NCI-H146 treated with DMSO at 0.1 percent for 48 hours (cell line): ENCODE measurements around the gene NEFH.

Experiments used
- DNase-seq: peaks from one replicate; lab custom pipeline; 2025; ENCODE audit not compliant: unreplicated experiment; lab: John Stamatoyannopoulos, UW

Gene NEFH

GRCh38 chr22:29493636-29494035 is 13.6 kb downstream of the NEFH start:
- no peak for DNase-seq

GRCh38 chr22:29499852-29500251 is 19.8 kb downstream of the NEFH start:
- DNase-seq, result no peak

- DNase-seq, result no peak
These were observed 23.9 kb downstream of the NEFH start for GRCh38 chr22:29503811-29504372.

DNA sequence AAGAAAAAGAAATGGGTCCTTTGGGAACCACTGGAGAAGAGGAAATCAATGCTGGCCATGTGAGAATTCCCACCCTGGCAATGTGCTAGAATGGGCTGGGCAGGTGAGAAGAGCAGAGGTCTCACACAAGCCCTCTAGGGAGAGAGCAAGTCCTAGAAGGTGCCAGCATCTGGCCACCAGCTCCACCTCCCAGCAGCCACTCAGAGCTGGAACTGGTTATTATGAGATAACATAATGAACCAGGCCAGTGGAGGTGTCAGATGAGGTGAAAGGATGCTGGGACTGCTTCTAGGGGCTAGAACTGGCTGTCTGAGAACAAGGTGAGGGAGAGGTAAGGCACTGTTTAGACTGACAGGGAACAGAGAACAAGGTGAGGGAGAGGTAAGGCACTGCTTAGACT is 29.3 kb downstream of the NEFH start:
- DNase-seq, result no peak

DNA sequence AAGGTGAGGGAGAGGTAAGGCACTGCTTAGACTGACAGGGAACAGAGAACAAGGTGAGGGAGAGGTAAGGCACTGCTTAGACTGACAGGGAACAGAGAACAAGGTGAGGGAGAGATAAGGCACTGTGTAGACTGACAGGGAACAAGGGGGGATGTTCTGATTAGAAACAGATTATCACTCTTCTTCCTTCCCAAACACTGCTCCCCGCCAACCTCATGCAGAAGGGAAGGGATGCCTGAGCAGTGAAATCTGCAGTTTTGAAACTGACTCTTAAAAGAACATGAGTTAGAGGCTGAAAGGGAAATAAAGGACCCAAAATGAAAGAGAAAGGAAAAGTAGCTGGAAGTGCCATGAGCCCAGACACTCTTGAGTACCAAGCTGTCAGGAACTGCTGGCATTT is 29.8 kb downstream of the NEFH start:
- no peak for DNase-seq

DNA sequence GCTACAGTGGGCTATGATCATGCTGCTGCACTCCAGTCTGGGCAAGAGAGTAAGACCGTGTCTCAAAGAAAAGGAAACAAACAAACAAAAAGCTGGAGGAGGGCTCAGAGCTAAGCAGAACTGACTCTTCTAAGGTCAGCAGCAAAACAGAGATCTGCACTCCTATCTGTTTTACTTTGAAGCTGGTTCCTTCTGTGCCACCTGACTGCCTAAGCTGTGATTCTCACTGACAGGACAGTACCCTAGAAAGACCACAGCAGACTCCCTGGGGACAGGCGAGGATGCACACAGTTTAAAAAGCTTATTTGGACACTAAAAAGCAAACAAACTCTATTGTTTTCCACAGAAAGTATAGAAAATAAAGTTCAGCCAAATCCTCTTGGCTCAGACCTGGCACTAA is 30.5 kb downstream of the NEFH start:
- DNase-seq, result no peak

DNA sequence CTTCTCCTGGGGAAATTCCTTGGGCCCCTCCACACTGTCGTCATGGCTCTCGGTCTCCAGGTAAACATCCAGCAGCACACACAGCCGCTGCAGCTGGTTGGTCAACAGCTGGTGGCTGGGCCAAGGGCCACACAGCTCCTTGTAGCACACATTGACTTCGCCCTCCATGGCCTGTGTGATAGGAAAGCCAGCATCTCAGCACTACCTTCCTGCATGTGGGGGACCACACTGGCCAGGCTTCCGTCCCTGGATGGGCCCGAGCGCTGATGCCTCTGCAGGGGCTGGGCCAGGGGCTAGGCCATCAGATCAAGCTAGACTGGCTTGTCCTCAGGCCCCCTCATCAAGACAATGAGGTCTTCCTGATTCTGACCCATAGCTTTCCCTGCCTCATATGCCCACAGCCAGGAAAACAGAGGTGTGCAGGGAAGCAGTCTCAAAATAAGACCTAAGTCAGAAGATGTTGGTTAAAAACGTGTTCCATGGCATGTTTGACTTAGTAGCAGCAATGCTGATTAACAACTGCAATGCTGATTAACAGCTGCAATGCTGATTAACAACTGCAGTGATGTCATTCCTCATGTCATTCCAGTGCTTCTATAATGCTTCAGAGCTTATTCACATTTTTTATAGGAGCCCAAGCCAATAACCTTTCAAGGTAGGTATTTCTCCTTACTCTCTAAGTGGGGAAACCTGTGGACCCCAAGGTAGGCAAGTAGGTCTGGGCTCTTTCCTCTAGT is 31.3 kb downstream of the NEFH start:
- no peak for DNase-seq

DNA sequence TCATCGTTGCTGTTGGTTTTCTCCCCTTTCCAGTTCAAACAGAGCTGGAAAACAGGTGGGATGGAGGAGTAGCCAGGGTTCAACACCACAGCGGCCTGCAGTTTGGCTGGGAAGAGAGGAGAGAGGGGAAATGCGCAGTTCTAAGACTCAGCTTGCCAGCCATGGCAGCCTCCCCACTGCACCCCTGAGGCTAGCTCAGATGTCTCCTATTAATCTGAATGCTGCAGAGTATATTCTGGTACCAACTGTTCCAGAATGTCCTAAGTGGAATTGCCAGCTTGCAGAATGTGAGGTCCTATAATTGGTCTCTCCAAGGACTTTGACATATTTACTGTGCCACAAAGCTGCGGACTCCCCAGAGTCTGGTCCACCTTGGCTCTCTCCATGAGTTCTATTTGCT is 32.0 kb downstream of the NEFH start:
- no peak for DNase-seq

GRCh38 chr22:29517215-29517908 is 37.3 kb downstream of the NEFH start:
- no peak for DNase-seq

DNA sequence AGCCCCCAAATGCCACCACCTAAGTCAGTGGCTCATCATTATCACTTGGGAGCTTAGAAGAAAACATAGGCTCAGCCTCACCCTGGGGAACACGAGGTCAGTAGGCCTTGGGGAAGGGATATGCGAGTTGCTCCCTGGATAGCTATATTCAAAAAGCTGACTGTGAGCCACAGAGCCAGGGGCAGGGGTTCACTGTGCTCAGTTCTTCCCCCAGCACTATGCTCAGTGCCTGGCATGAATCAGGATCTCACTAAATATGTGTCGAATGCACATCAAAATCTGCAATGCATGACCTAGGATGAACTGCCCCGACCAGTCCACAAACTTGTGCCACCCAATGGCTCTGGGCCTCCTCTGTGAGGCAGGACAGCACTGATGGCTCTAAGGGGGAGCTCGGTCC is 38.4 kb downstream of the NEFH start:
- DNase-seq, result no peak

DNA sequence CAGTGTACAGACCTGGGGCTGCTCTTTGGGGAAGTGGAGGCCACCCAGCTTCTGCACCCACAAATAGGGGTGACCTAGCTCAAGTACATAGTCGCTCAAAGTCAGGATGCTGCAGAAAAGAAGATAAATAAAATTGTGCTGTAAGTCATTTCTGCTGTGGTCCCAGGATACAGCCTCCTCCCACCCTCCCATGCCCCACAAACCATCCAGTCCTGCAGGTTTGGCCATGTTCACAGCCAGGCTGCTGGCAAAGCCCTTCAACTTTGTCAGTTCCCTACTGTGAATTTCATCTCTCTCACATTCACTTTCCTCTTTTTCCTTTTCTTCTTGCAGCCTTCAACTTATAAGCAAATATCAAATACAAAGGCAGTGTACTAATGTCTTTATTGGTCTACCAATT is 40.0 kb downstream of the NEFH start:
- DNase-seq, result no peak

DNA sequence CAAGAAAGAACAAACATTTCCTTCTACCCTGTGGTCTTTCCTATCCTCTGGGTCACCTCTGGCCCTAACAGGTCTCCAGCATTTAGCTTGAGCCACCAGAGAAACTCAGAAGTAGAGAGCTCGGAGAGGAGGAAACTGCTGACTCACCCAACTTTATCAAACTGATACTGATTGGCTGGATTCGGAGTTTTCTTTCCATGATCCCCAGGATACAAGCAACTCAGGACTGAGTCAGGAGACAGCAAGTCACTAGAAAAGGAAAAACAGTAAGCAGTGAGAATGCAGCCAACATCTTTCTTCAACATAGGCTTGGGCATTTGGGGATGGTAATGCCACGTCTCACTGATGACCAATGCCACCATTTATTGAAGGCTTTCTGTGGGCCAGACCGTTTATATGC is 40.8 kb downstream of the NEFH start:
- no peak for DNase-seq

DNA sequence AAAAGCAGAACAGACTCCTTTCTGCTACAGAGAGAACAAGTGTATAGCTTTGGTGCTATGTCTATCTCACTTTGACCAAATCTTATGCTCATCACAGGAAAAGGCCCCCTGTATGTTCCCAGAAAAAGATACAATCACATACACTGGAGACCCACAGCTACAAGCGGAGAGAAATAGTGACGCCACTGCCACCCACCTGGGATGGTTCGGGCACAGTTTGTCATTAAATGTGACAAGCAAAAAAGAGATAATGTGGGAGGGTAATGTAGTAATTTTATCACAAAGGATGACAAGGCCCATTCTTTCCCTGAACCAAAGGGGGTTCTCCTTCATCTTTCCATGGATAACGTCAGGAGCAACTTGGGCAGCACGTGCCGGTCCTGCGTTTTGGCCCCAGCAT is 41.5 kb downstream of the NEFH start:
- no peak for DNase-seq

GRCh38 chr22:29523761-29524160 is 43.7 kb downstream of the NEFH start:
- no peak for DNase-seq

DNA sequence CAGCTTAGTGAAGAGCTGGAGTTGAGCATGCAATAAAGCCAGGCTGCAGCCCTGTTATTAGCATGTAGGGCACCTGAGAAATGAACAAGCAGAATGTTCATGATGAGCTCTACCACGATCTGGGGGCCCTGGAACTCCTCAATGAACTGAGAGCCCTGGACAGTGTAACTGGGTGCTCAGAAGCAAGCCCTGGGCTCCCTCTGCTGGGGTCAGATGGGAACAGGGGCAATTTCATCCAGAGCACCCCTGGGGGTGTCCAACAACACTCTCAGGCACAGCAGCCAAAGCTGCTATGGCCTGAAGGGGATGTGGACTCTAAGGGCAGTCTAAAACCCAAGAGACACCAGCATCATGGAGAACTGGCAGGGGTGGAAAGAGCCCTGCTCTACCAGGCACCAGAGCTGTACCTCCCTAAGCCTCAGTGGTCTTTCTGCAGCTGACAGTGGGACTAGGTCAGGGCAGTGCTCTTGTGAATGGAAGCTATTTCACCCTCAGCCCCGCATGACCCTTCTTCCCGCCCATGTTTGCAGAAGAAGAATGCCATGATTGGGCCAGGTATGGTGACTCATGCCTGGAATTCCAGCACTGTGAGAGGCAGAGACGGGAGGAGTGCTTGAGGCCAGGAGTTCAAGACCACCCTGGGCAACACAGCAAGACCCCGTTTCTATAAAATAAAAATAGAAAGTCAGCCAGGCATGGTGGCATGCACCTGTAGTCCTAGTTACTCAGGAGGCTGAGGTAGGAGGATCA is 44.6 kb downstream of the NEFH start:
- DNase-seq, result no peak

GRCh38 chr22:29528144-29528543 is 48.1 kb downstream of the NEFH start:
- no peak for DNase-seq

GRCh38 chr22:29530716-29531115 is 50.7 kb downstream of the NEFH start:
- DNase-seq, result no peak

DNA sequence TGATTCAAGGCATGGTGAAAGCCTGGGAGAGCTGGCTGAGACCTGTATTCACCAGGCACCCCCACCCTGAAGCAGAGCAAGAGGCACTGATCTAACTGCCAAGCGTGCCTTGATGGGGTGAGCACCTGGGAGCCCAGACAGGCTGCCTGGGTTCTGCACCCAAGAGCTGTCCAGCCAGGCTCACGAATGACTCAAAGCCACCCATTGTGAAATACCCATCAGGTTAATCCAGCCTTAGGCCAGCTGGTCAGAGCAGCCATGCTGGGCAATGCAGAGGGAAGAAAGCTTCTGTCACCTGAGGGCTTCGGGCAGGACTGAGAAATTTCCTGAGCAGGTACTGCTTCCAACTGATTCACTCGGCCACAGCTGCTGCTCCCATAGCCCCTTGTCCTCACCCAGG is 51.4 kb downstream of the NEFH start:
- no peak for DNase-seq

- no peak for DNase-seq
These were observed 56.4 kb downstream of the NEFH start for GRCh38 chr22:29536411-29536810.

DNA sequence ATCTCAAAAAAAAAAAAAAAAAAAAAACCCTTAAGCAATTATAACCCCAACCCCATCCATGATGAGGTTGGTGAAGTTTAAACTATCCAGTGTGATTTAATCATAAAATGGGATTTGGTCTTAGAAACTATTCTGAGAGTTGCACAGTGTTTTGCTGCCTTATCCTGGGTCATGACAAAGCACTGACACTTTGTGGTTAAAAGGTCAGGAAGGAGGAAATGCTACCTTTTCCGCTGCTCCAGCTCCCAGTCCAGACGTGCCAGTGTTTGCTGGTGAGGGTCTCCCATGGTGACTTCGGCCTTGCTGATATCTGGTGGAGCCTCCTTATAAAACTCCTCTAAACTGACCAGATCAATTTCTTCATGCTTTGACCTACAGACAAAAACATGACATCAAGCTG is 59.1 kb downstream of the NEFH start:
- DNase-seq, result no peak
